Amygdala (tissue), 56 donors: ENCODE results near the gene AKR1B1.

Experiments used
- DNase-seq, 56 donors: peaks; one replicate each; lab custom pipeline; 2025; lab: John Stamatoyannopoulos, UW

AKR1B1 gene

GRCh38 chr7:134422008-134422407, 36.9 kb downstream of the AKR1B1 start:
- no peak for DNase-seq

GRCh38 chr7:134420424-134421125, 38.3 kb downstream of the AKR1B1 start:
- DNase-seq, result peak in 42 of 56 donors; percentile 4 to 80 (median 21)

GRCh38 chr7:134419875-134420274, 39.0 kb downstream of the AKR1B1 start:
- DNase-seq, result no peak

- DNase-seq, result no peak
These were observed 39.8 kb downstream of the AKR1B1 start for GRCh38 chr7:134419085-134419484.

- DNase-seq, result no peak
These were observed 43.2 kb downstream of the AKR1B1 start for GRCh38 chr7:134415700-134416099.

GRCh38 chr7:134414109-134414508, 44.8 kb downstream of the AKR1B1 start:
- no peak for DNase-seq

- DNase-seq, result no peak
These were observed 51.6 kb downstream of the AKR1B1 start for GRCh38 chr7:134407311-134407710.

GRCh38 chr7:134406431-134406830, 52.5 kb downstream of the AKR1B1 start:
- DNase-seq, result no peak

GRCh38 chr7:134405299-134405698, 53.6 kb downstream of the AKR1B1 start:
- no peak for DNase-seq

- no peak for DNase-seq
These were observed 55.8 kb downstream of the AKR1B1 start for GRCh38 chr7:134403062-134403461.

GRCh38 chr7:134400859-134401258, 58.0 kb downstream of the AKR1B1 start:
- DNase-seq, result no peak

- no peak for DNase-seq
These were observed 62.9 kb downstream of the AKR1B1 start for GRCh38 chr7:134396031-134396430.

- no peak for DNase-seq
These were observed 63.3 kb downstream of the AKR1B1 start for GRCh38 chr7:134395604-134396003.

GRCh38 chr7:134394056-134394455, 64.8 kb downstream of the AKR1B1 start:
- no peak for DNase-seq
